Brain microvascular endothelial cell (primary cell): ENCODE data around the gene AOC2.
"Not testable (repeated sequence)": the region's sequence is repeated elsewhere in the genome, so short reads cannot be mapped to it uniquely, and the experiment has no call there.

Experiments
- DNase-seq: peaks from one replicate; pipeline ENCODE4 v3.0.0-alpha.2; 2020
- H3K27ac ChIP-seq: fragments of 250-450 bp; sonication (Bioruptor Pico); 2 replicates; pipeline ENCODE4 v1.5.1; 2020; ENCODE audit warnings: mild to moderate bottlenecking, moderate library complexity
- H3K27me3 ChIP-seq: fragments of 250-450 bp; sonication (Bioruptor Pico); replicated peaks from 2 replicates; pipeline ENCODE4 v1.5.1; 2020; ENCODE audit warnings: mild to moderate bottlenecking
- H3K36me3 ChIP-seq: fragments of 250-450 bp; sonication (Bioruptor Pico); replicated peaks from 2 replicates; pipeline ENCODE4 v1.5.1; 2020; ENCODE audit warnings: mild to moderate bottlenecking
- H3K4me3 ChIP-seq: 2 replicates; pipeline ENCODE4 v1.5.1; 2011; ENCODE audit warnings: low read depth, mild to moderate bottlenecking, control low read depth, low read length, moderate library complexity
- CTCF ChIP-seq: IDR thresholded peaks from 2 replicates; pipeline ENCODE4 v1.5.1; 2011; ENCODE audit warnings: low read depth, mild to moderate bottlenecking, moderate library complexity, low read length, control low read depth, inconsistent platforms; ENCODE audit errors: missing control alignments
- in situ Hi-C: cut with HindIII; loops from 2 replicates; pipeline ENCODE4 v1.10.0; 2017; ENCODE audit warnings: low sequenced_read_pairs, low pct_ligation_motif_present

Gene AOC2

GRCh38 chr17:42882166-42882565 is 37.8 kb downstream of the AOC2 start:
- no peak for DNase-seq

GRCh38 chr17:42883802-42884558 is 39.6 kb downstream of the AOC2 start:
- H3K4me3 ChIP-seq, result no peak overlapping the region
- no peak for DNase-seq
- no peak for TF ChIP-seq CTCF
- in situ Hi-C loops, result no loop called here
- no peaks in the 10 kb centered on the region for H3K27me3 ChIP-seq
- H3K36me3 ChIP-seq, result no peaks in the 10 kb centered on the region
- no peak overlapping the region for H3K27ac ChIP-seq

More at GRCh38 chr17:42882166-42882565, 37.8 kb downstream of the AOC2 start:
- no peak overlapping the region for H3K4me3 ChIP-seq
- in situ Hi-C loops, result no loop called here
- H3K36me3 ChIP-seq, result no peaks in the 10 kb centered on the region
- H3K27ac ChIP-seq, result no peak overlapping the region
- TF ChIP-seq CTCF, result no peak
- H3K27me3 ChIP-seq, result peaks cover 9% of the 10 kb centered on the region

GRCh38 chr17:42885806-42886205 is 41.4 kb downstream of the AOC2 start:
- H3K36me3 ChIP-seq, in situ Hi-C loops, H3K4me3 ChIP-seq, DNase-seq, H3K27me3 ChIP-seq, H3K27ac ChIP-seq: not testable (repeated sequence)

- TF ChIP-seq CTCF, result no peak
- Histone ChIP-seq H3K36me3 (no peaks in the 10 kb centered on the region), H3K27ac (no peak overlapping the region), H3K27me3 (no peaks in the 10 kb centered on the region), H3K4me3 (no peak overlapping the region)
- no peak for DNase-seq
- in situ Hi-C loops, result no loop called here
Observed at GRCh38 chr17:42886283-42887176, 42.1 kb downstream of the AOC2 start.

GRCh38 chr17:42889809-42890208 is 45.4 kb downstream of the AOC2 start:
- Histone ChIP-seq H3K27me3 (no peaks in the 10 kb centered on the region), H3K27ac (no peak overlapping the region), H3K36me3 (no peaks in the 10 kb centered on the region), H3K4me3 (no peak overlapping the region)
- no peak for TF ChIP-seq CTCF
- no peak for DNase-seq
- in situ Hi-C loops, result no loop called here

- Histone ChIP-seq H3K27ac (no peak overlapping the region), H3K27me3 (no peaks in the 10 kb centered on the region), H3K4me3 (no peak overlapping the region), H3K36me3 (no peaks in the 10 kb centered on the region)
- DNase-seq, result peak; percentile 16
- no peak for TF ChIP-seq CTCF
- in situ Hi-C loops, result no loop called here
Observed at GRCh38 chr17:42891539-42892152, 47.3 kb downstream of the AOC2 start.
